GM12874 (cell line): ENCODE measurements around the gene RPS6KA2.

Source experiments
- CTCF ChIP-seq: IDR thresholded peaks from 2 replicates; pipeline ENCODE4 v1.5.1; 2011; ENCODE audit warnings: low read depth, mild to moderate bottlenecking, control low read depth, low read length, moderate library complexity; ENCODE audit not compliant: insufficient read depth

RPS6KA2 gene

GRCh38 chr6:166660157-166660688, 33.2 kb upstream of the RPS6KA2 start:
- no peak for TF ChIP-seq CTCF

GRCh38 chr6:166659581-166659980, 32.5 kb upstream of the RPS6KA2 start:
- TF ChIP-seq CTCF, result no peak

- TF ChIP-seq CTCF, result no peak
Measured at GRCh38 chr6:166658792-166659150, 31.7 kb upstream of the RPS6KA2 start.

GRCh38 chr6:166658115-166658791, 31.2 kb upstream of the RPS6KA2 start:
- TF ChIP-seq CTCF, result no peak

- TF ChIP-seq CTCF, result no peak
Measured at GRCh38 chr6:166657531-166657930, 30.5 kb upstream of the RPS6KA2 start.

GRCh38 chr6:166656230-166657151, 29.4 kb upstream of the RPS6KA2 start:
- TF ChIP-seq CTCF, result no peak

- TF ChIP-seq CTCF, result no peak
Measured at GRCh38 chr6:166655713-166656229, 28.7 kb upstream of the RPS6KA2 start.
